Fibroblast of the aortic adventitia (primary cell): ENCODE measurements around the gene MEN1. TPM values are rescaled to one million over a fixed set of nuclear protein-coding genes. Genes with fewer than 3 reads are reported as not detected.
A peak's percentile ranks its signal among the peaks of the same experiment; 100 is the strongest.

ENCODE experiments used
- DNase-seq: peaks from one replicate; pipeline ENCODE4 v3.0.0-alpha.2; 2010; ENCODE audit warnings: low read depth
- H3K4me3 ChIP-seq: 2 replicates; pipeline ENCODE4 v1.5.1; 2011; ENCODE audit warnings: low read depth, mild to moderate bottlenecking, control low read depth, low read length, moderate library complexity
- total RNA-seq: library from RNA; depleted of rRNA; stranded (reverse); fragments of >200 nt; gene quantifications from 2 replicates; pipeline ENCODE4 v1.2.3, GENCODE V29; 2012; ENCODE audit warnings: low replicate concordance
- TF ChIP-seq, protein P1 (sequence below): IDR thresholded peaks from 2 replicates; pipeline ENCODE4 v1.5.1; 2011; ENCODE audit warnings: mild to moderate bottlenecking, low read length, control low read depth, inconsistent platforms; ENCODE audit not compliant: insufficient read depth

The MEN1 gene
- total RNA-seq, 1 donor, result 15.9 TPM

DNA sequence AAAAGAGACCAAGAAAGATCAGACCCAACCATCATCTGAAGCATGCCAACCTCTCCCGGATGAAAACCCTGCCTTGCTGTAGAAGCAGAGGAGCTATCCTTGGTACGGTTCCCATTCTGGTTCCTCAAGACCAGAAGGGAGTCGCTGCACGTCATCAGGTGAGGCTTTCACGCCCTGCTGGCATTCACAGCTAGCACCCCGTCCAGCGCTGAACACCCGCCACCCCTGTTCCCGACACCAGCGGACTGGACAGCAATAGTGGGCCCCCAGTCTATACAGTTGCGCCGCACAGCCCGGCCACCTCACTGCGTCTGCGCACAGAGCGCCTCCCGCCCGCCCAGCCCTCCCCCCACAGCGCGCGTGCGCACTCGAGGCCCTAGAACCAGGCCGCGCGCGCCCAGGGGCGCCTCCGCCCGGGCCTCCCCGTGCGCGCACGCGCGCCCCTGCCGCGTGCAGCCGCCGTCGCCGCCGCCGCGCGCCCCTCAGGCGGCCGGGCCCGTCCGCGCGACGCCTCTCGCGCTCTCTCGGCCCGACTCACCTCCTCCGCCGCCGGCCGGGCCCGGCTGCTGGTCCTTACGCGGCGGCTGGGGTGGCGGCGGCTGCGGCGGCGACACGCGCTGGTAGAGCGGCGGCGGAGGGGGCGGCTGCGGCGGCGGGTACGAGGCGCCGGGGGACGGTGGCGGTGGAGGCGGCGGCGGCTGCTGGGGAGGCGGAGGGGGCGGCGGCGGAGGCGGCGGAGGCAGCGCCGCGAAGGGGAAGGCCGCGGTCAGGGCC lies 32.7 kb downstream of the MEN1 start:
- peak; percentile 79 for DNase-seq
- TF ChIP-seq, protein P1, sequence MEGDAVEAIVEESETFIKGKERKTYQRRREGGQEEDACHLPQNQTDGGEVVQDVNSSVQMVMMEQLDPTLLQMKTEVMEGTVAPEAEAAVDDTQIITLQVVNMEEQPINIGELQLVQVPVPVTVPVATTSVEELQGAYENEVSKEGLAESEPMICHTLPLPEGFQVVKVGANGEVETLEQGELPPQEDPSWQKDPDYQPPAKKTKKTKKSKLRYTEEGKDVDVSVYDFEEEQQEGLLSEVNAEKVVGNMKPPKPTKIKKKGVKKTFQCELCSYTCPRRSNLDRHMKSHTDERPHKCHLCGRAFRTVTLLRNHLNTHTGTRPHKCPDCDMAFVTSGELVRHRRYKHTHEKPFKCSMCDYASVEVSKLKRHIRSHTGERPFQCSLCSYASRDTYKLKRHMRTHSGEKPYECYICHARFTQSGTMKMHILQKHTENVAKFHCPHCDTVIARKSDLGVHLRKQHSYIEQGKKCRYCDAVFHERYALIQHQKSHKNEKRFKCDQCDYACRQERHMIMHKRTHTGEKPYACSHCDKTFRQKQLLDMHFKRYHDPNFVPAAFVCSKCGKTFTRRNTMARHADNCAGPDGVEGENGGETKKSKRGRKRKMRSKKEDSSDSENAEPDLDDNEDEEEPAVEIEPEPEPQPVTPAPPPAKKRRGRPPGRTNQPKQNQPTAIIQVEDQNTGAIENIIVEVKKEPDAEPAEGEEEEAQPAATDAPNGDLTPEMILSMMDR, result no peak

DNA sequence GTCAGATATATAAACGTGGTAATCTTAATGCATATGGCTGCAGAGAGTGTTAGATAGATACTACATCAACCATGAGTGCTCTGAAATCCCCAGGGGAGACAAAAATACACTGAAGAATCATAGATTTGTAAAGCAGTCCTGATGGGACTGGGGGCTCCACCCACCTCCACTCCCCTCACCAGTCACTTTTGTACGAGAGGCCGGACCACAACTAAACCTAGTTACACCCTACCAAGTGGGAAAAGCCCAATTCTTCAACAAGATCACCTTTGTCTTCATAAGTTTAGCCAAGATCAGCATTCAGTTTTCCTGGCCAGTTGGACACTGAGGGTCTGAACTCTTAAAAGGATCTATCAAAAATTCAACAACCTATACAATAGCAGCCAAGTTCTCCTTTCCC lies 33.5 kb downstream of the MEN1 start:
- TF ChIP-seq, protein P1, result no peak
- peak overlapping the region; percentile 97 for H3K4me3 ChIP-seq
- no peak for DNase-seq

More for the DNA sequence above, 32.7 kb downstream of the MEN1 start:
- peak overlapping the region; percentile 97 for H3K4me3 ChIP-seq

DNA sequence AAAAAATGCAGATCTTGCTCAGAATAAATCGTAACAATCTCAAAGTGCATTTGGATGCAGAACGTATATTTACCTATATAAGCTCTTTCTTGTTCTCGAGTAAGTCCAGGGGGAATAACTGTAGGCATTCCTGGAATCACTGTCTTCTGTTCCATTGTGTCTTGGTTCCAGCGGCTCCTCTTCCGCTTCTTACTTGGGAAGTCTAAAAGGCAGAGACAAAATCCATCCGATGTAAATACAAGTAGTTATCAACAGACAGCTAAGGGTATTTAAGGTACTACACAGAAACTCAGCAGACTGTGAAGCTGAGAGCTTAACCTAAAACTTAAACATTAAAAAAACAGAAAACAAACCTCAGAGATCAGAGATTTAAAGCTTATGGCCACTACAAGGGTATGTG lies 33.9 kb downstream of the MEN1 start:
- peak overlapping the region; percentile 97 for H3K4me3 ChIP-seq
- no peak for DNase-seq
- TF ChIP-seq, protein P1, result no peak

DNA sequence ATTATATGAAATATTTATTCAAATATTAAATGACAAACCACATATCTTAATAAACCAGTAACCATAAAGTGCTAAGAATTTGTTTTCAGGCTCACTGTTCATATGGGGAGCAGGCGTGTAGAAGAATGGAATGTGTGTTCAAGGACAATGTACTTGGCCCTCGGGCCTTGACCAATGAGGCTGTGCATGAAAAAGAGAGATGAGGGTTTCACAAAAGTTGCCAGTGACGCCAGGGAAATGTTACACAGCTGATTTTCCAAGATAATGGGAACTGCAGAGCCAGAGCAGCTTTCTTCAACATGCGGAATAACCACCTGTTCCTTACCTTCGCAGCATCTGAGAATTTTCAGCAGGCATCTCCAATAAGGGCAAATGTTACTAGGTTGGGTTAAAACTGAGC lies 36.2 kb downstream of the MEN1 start:
- TF ChIP-seq, protein P1, result no peak
- DNase-seq, result no peak
- no peak overlapping the region for H3K4me3 ChIP-seq

DNA sequence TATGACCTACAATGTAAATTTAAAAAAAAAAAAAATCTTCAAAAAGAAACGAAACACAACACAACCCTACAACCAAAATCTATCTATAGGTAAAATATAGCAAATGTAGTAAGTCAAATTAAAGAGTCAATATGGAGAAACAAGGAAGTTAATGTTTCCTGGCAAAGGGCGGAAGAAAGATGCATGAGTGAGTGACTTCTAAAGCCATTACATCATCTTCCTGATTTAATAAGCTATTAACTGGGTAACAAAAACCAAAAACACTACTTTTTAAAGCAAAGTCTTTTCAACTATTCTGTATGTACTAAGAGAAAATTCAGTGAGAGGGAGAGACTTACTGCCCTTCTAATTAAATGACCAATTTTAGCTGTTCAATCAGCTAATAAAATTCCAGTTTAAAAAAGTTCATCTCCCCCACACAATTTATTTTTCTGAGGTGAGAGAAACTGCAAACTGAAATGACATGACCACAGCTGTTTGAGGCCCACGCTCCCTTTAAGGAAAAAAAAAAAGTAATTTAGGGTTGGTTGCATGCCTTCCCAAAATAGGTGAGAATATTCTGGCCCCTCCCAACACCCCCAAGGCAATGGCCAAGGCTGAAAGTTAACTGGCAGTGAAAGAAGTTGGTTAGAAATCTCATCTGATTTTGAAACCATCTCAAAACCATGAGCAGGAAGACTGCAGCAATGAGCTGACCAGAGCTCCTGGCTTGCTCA lies 37.9 kb downstream of the MEN1 start:
- DNase-seq, result no peak
- no peak overlapping the region for H3K4me3 ChIP-seq
- TF ChIP-seq, protein P1, result no peak

DNA sequence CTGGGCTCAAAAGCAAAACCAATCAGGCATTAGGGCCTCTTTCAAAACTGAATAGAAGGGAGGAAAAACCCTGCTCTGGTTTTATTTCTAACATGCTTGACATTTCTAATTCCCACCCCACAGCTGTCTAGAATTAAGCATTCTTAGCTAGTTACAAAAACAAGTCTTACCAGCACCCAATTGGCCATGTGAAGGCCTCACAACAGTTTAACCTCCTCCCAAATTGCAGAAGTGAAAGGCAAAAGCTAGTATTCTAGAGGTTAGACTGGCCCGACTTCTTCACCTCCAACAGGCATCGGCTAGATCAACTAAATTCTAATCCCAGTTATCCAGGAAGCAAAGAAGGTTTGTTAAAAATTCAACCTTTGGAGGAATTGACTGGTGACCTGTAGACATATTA lies 38.5 kb downstream of the MEN1 start:
- H3K4me3 ChIP-seq, result no peak overlapping the region
- no peak for DNase-seq
- TF ChIP-seq, protein P1, result no peak
